Smooth muscle cell of the brain vasculature (primary cell): ENCODE results near the gene PLPP4.

ENCODE experiments used
- DNase-seq: peaks from one replicate; pipeline ENCODE4 v3.0.0-alpha.2; 2012; ENCODE audit warnings: low read depth, low spot score

Gene PLPP4

GRCh38 chr10:120607710-120608703 is 151.0 kb downstream of the PLPP4 start:
- no peak for DNase-seq

DNA sequence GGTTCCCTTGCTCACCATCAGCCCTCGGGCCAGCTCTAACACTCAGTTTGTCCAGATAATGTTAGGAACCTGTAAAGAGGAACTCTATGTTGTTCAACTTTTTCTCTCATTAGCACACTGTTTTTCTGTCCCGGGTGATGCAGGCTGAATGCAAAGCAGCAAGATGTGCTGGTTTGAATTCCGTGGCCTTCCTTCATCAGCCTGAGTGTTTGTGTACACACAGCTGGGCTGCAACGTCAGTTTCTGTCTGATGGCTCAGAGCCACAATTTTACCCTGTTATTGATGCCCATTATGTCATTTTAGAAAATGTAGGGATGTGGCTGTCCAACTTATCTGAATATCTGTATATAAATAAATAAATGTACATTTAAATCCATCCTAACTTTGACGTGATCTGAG is 152.0 kb downstream of the PLPP4 start:
- DNase-seq: no peak

- no peak for DNase-seq
These were observed 153.8 kb downstream of the PLPP4 start for GRCh38 chr10:120610791-120611190.

- no peak for DNase-seq
These were observed 155.7 kb downstream of the PLPP4 start for GRCh38 chr10:120612756-120613155.

GRCh38 chr10:120613180-120613579 is 156.2 kb downstream of the PLPP4 start:
- no peak for DNase-seq

- no peak for DNase-seq
These were observed 157.7 kb downstream of the PLPP4 start for GRCh38 chr10:120614680-120615079.

DNA sequence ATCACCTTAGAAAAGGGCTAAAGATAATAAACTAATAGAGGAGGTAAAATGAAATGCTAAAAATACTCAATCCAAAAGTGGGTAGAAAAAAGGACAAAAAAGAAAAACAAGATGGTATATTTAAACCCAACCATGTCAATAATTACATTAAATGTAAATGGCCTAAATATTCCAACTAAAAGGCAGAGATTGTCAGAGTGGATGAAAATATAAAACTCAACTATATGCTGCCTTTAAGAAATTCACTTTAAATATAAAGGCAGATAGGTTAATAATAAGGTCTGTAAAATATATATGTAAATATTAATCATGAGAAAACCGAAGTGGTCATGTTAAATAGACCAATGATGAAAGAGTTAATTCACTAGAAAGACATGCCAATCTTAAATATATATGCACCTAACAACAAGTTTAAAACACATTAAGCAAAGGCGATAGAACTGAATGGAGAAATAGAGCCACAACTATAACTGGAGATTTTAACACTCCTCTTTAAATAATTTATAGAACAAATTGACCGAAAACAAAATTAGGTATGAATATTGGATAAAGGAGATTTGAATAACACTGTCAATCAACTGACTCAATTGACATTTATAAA is 159.4 kb downstream of the PLPP4 start:
- no peak for DNase-seq

DNA sequence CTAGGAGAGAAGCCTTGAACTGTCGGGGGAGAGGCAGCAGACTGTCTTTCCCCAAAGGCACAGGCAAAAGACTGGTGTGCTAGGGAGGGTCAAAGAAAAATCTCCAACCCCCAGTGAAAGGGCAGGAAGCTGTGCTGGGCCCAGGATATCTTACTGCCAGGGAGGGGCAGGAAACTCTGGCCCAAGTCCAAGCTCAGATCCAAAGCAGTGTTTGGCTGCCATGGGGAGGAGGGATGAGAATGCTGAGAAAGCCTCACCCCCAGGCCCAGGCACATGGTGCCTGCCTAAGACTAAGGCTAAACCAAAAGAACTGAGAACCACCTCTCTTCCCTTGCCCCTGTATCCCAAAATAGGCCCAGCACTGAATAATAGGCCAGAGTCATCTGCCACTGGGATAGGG is 171.2 kb downstream of the PLPP4 start:
- DNase-seq: no peak

DNA sequence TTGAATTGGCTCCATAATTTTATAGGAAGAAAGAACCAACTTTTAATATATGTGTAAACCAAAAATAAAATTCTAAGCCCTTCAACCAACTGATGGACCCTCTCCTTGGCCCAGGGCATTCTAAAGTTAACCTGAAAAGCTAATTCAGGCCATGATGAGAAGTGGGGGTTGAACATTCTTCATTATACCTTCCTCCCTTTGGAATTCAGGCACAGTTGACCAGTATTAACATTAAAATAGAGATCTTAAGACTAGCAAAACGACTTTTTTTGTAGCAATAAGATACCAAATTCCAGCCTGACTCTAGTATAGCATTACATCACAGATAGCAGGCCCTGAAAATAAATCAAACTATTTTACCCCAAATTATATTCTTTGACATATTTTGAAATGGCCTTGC is 173.2 kb downstream of the PLPP4 start:
- no peak for DNase-seq

GRCh38 chr10:120632047-120632446 is 175.0 kb downstream of the PLPP4 start:
- DNase-seq: no peak

DNA sequence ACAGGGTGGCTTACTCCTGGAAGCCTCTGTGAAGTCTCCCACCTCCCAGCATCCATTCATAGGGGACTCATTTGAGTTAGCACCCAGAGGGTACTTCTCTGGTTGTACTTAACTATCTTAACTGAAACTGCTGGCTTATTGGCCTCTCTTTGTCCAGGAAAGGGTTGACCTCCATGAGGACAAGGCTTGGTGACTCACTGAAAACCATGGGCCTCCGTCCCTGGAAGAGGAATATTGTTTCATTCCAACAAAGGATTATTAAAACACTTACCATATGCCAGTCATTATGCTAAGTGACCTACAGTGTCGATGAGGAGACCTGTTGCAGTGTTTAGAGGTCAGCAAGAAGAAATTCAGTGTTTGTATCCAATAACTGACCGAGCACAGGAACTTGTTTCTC is 175.9 kb downstream of the PLPP4 start:
- no peak for DNase-seq

DNA sequence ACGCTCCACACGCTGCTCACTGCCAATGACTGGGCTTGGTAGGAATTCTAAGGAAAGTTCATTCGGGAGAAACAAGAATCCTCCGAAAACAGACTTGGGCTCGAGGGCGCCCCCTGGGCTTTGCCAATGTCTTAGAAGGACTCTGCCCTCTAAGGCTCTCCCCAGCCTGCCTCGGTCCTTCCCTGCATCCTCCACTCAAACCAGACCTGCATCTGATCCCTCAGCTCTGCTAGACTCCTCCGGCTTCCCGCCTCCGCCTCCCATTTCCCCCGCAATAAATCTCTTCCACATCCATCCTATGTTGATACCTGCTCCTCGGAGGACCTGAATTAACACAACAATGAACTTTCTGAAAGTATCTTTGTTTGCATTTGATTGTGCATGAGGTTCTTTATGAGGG is 177.6 kb downstream of the PLPP4 start:
- no peak for DNase-seq
